ENCODE measurements around the gene IGF1. TPM values are rescaled to one million over a fixed set of nuclear protein-coding genes. Genes with fewer than 3 reads are reported as not detected.

The IGF1 gene
- total and polyA plus RNA-seq, 5 experiments from 2014 or later = 0.05 to 0.16 TPM; not detected in 3

GRCh38 chr12:102484428-102484958, 4.1 kb upstream of the IGF1 start:
- no peaks in the 10 kb centered on the region for H3K36me3 Mint-ChIP-seq

GRCh38 chr12:102484017-102484416, 3.7 kb upstream of the IGF1 start:
- DNase-seq = no peak
- Mint-ChIP-seq H3K4me3 (peak overlapping the region; percentile 56 to 84 (median 76)), H3K27me3 (peaks cover 0 to 9% (median 2%) of the 10 kb centered on the region in 5 donors), H3K4me1 (peaks cover 6 to 14% (median 9%) of the 10 kb centered on the region in 4 donors), H3K27ac (peak overlapping the region in 5 of 10 donors; percentile 20 to 85 (median 55)), H3K9me3 (no peaks in the 10 kb centered on the region), H3K36me3 (no peaks in the 10 kb centered on the region)
- POLR2A ChIA-PET = no interaction called here
- ATAC-seq = no peak

More at GRCh38 chr12:102484428-102484958, 4.1 kb upstream of the IGF1 start:
- Mint-ChIP-seq H3K4me1 (peaks cover 6 to 14% (median 9%) of the 10 kb centered on the region in 4 donors), H3K4me3 (peak overlapping the region; percentile 56 to 84 (median 76)), H3K27me3 (peaks cover 0 to 9% (median 2%) of the 10 kb centered on the region in 5 donors), H3K27ac (peak overlapping the region in 5 of 10 donors; percentile 2 to 85 (median 52)), H3K9me3 (no peaks in the 10 kb centered on the region)
- ATAC-seq (peak in 1 of 2 donors; percentile 40), DNase-seq (peak in 9 of 10 donors; percentile 13 to 66 (median 45))
- POLR2A ChIA-PET = no interaction called here

- Mint-ChIP-seq H3K27ac (peak overlapping the region in 1 of 10 donors; percentile 55), H3K4me3 (peak overlapping the region in 2 of 10 donors; percentile 9 to 63), H3K27me3 (peaks cover 0 to 9% (median 2%) of the 10 kb centered on the region in 5 donors), H3K9me3 (no peaks in the 10 kb centered on the region), H3K4me1 (peaks cover 6 to 14% (median 9%) of the 10 kb centered on the region in 4 donors), H3K36me3 (no peaks in the 10 kb centered on the region)
- DNase-seq (no peak), ATAC-seq (no peak)
- POLR2A ChIA-PET = no interaction called here
These were observed 3.1 kb upstream of the IGF1 start for GRCh38 chr12:102483466-102483865.

- no peak for DNase-seq
- Mint-ChIP-seq H3K9me3 (no peaks in the 10 kb centered on the region), H3K36me3 (no peaks in the 10 kb centered on the region), H3K4me3 (no peak overlapping the region), H3K27ac (no peak overlapping the region), H3K4me1 (peaks cover 6 to 15% (median 10%) of the 10 kb centered on the region in 4 donors), H3K27me3 (peaks cover 0 to 9% (median 2%) of the 10 kb centered on the region in 5 donors)
- no peak for ATAC-seq
- POLR2A ChIA-PET = no interaction called here
These were observed 1.5 kb upstream of the IGF1 start for GRCh38 chr12:102481705-102482425.

GRCh38 chr12:102479939-102480338, 424 bp downstream of the IGF1 start:
- ATAC-seq (no peak), DNase-seq (no peak)
- Mint-ChIP-seq H3K4me3 (no peak overlapping the region), H3K9me3 (no peaks in the 10 kb centered on the region), H3K4me1 (peaks cover 6 to 15% (median 10%) of the 10 kb centered on the region in 4 donors), H3K27ac (no peak overlapping the region), H3K27me3 (peaks cover 0 to 21% (median 3%) of the 10 kb centered on the region in 5 donors), H3K36me3 (no peaks in the 10 kb centered on the region)
- POLR2A ChIA-PET = no interaction called here

GRCh38 chr12:102479099-102479885, 1.1 kb downstream of the IGF1 start:
- H3K9me3 Mint-ChIP-seq = no peaks in the 10 kb centered on the region
- H3K36me3 Mint-ChIP-seq = no peaks in the 10 kb centered on the region
- DNase-seq = no peak
- POLR2A ChIA-PET = no interaction called here
- H3K27ac Mint-ChIP-seq = no peak overlapping the region
- H3K4me3 Mint-ChIP-seq = no peak overlapping the region
- H3K27me3 Mint-ChIP-seq = peaks cover 1 to 21% (median 3%) of the 10 kb centered on the region in 5 donors
- H3K4me1 Mint-ChIP-seq = peaks cover 6 to 11% (median 8%) of the 10 kb centered on the region in 4 donors
- peak; percentile 39 to 50 for ATAC-seq

- Mint-ChIP-seq H3K36me3 (no peaks in the 10 kb centered on the region), H3K27ac (no peak overlapping the region), H3K4me1 (peaks cover 0 to 4% (median 2%) of the 10 kb centered on the region in 4 donors), H3K27me3 (peaks cover 1 to 21% (median 3%) of the 10 kb centered on the region in 5 donors), H3K9me3 (no peaks in the 10 kb centered on the region), H3K4me3 (no peak overlapping the region)
- ATAC-seq (peak; percentile 76 to 89), DNase-seq (peak in 7 of 10 donors; percentile 5 to 67 (median 36))
- POLR2A ChIA-PET = no interaction called here
These were observed 1.8 kb downstream of the IGF1 start for GRCh38 chr12:102478405-102479098.

- no peaks in the 10 kb centered on the region for H3K9me3 Mint-ChIP-seq
- peak overlapping the region in 1 of 10 donors; percentile 68 for H3K27ac Mint-ChIP-seq
- H3K36me3 Mint-ChIP-seq = no peaks in the 10 kb centered on the region
- DNase-seq = no peak
- peaks cover 0 to 2% (median 2%) of the 10 kb centered on the region in 4 donors for H3K4me1 Mint-ChIP-seq
- peaks cover 0 to 12% (median 3%) of the 10 kb centered on the region in 5 donors for H3K27me3 Mint-ChIP-seq
- no peak for ATAC-seq
- POLR2A ChIA-PET = no interaction called here
- no peak overlapping the region for H3K4me3 Mint-ChIP-seq
These were observed 5.0 kb downstream of the IGF1 start for GRCh38 chr12:102475355-102475754.

- H3K4me3 Mint-ChIP-seq = no peak overlapping the region
- DNase-seq = no peak
- POLR2A ChIA-PET = no interaction called here
These were observed 5.8 kb downstream of the IGF1 start for GRCh38 chr12:102474438-102475064.

GRCh38 chr12:102472496-102472895, 7.9 kb downstream of the IGF1 start:
- DNase-seq = no peak
- H3K4me1 Mint-ChIP-seq = peaks cover 0 to 2% (median 0%) of the 10 kb centered on the region in 4 donors
- H3K4me3 Mint-ChIP-seq = no peak overlapping the region
- no peaks in the 10 kb centered on the region for H3K36me3 Mint-ChIP-seq
- H3K9me3 Mint-ChIP-seq = no peaks in the 10 kb centered on the region
- H3K27me3 Mint-ChIP-seq = peaks cover 0 to 28% (median 6%) of the 10 kb centered on the region in 5 donors
- POLR2A ChIA-PET = no interaction called here
- no peak overlapping the region for H3K27ac Mint-ChIP-seq
- ATAC-seq = no peak

More at GRCh38 chr12:102474438-102475064, 5.8 kb downstream of the IGF1 start:
- Mint-ChIP-seq H3K4me1 (peaks cover 0 to 2% (median 2%) of the 10 kb centered on the region in 4 donors), H3K36me3 (no peaks in the 10 kb centered on the region), H3K27ac (no peak overlapping the region), H3K9me3 (no peaks in the 10 kb centered on the region), H3K27me3 (peaks cover 0 to 12% (median 3%) of the 10 kb centered on the region in 5 donors)
- ATAC-seq = no peak

GRCh38 chr12:102471556-102471955, 8.8 kb downstream of the IGF1 start:
- peaks cover 0 to 38% (median 8%) of the 10 kb centered on the region in 5 donors for H3K27me3 Mint-ChIP-seq
- H3K9me3 Mint-ChIP-seq = no peaks in the 10 kb centered on the region
- DNase-seq (no peak), ATAC-seq (no peak)
- POLR2A ChIA-PET = no interaction called here
- no peak overlapping the region for H3K4me3 Mint-ChIP-seq
- H3K36me3 Mint-ChIP-seq = no peaks in the 10 kb centered on the region
- H3K4me1 Mint-ChIP-seq = peaks cover 0 to 2% (median 0%) of the 10 kb centered on the region in 4 donors
- no peak overlapping the region for H3K27ac Mint-ChIP-seq

GRCh38 chr12:102470945-102471344, 9.4 kb downstream of the IGF1 start:
- Mint-ChIP-seq H3K4me3 (no peak overlapping the region), H3K4me1 (peaks cover 0 to 2% (median 0%) of the 10 kb centered on the region in 4 donors), H3K36me3 (no peaks in the 10 kb centered on the region), H3K9me3 (no peaks in the 10 kb centered on the region), H3K27me3 (peaks cover 3 to 35% (median 8%) of the 10 kb centered on the region in 5 donors), H3K27ac (no peak overlapping the region)
- DNase-seq (no peak), ATAC-seq (no peak)
- POLR2A ChIA-PET = no interaction called here

All from naive thymus-derived CD8-positive, alpha-beta T cell (primary cell).